HG03103 (cell line): ENCODE data around the gene SEL1L.

Experiments
- ATAC-seq: cut with Tn5 transposase; IDR thresholded peaks from one replicate; pipeline ENCODE4 v1.9.1; 2021; ENCODE audit warnings: low read depth; ENCODE audit not compliant: unreplicated experiment

The SEL1L gene

DNA sequence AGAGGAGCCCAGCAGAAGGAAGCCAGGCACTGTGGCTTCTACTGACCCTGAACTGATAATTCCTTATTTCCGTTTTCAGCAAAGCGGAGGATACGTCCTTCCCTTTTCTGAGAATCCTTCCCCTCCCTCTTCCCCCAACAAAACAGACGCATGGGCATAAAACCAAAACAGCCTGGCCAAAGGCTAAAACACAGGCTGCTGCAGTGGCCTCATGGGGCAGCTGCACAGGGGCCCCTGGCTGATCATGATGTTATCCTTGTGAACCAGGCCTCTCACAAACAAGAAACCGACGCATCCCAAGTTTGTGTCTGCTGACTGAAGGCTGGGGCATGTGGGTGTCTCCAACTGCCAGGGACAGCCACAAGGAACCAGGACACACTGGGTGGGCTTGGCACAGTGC lies 110.1 kb downstream of the SEL1L start:
- ATAC-seq, result no peak
